ENCODE data around the gene TRIOBP.

GRCh38 chr22:37674248-37674647 lies 22.6 kb upstream of the TRIOBP start:
- no peak for TF ChIP-seq ZNF570 (CRISPR knock-in tag; IDR thresholded peaks at IDR 0.05; ENCODE audit: borderline replicate concordance)
- no peak for TF ChIP-seq PHF20 (CRISPR knock-in tag; IDR thresholded peaks at IDR 0.05)
- TF ChIP-seq, protein P1, sequence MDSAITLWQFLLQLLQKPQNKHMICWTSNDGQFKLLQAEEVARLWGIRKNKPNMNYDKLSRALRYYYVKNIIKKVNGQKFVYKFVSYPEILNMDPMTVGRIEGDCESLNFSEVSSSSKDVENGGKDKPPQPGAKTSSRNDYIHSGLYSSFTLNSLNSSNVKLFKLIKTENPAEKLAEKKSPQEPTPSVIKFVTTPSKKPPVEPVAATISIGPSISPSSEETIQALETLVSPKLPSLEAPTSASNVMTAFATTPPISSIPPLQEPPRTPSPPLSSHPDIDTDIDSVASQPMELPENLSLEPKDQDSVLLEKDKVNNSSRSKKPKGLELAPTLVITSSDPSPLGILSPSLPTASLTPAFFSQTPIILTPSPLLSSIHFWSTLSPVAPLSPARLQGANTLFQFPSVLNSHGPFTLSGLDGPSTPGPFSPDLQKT (CRISPR knock-in tag; IDR thresholded peaks at IDR 0.05; ENCODE audit: borderline replicate concordance): no peak
- no peak for TF ChIP-seq ZNF879 (CRISPR knock-in tag; IDR thresholded peaks at IDR 0.05)
- TF ChIP-seq POLR2A (IDR thresholded peaks at IDR 0.05; ENCODE audit: insufficient read depth in 1 of 2, low read depth in 2 of 2, low read length in 2 of 2): no peak
- TF ChIP-seq NPAS2 (CRISPR knock-in tag; IDR thresholded peaks at IDR 0.05; ENCODE audit: borderline replicate concordance): no peak
- TF ChIP-seq TEAD2 (CRISPR knock-in tag; IDR thresholded peaks at IDR 0.05): no peak
- no peak for TF ChIP-seq POLR2AphosphoS5 (IDR thresholded peaks at IDR 0.05; ENCODE audit: low read depth, low read length)
- TF ChIP-seq ZNF207 (IDR thresholded peaks at IDR 0.05; ENCODE audit: borderline replicate concordance): no peak
- no peak for TF ChIP-seq GABPB1 (CRISPR knock-in tag; IDR thresholded peaks at IDR 0.05)
